HCT116 (cell line): Measurements from ENCODE around the gene KCNH3. TPM values are rescaled to one million over a fixed set of nuclear protein-coding genes. Genes with fewer than 3 reads are reported as not detected.

Source experiments
- ATAC-seq: fragments of 200-7000 bp; cut with Tn5 transposase; 2 replicates; pipeline ENCODE4 v1.9.1; 2020; ENCODE audit warnings: mild to moderate bottlenecking, moderate library complexity
- BruUV-seq: library from RNA; stranded (reverse); fragments of 400-500 nt; replicated peaks from 2 replicates; lab custom pipeline; 2021; lab: Mats Ljungman, UMichigan
- CTCF ChIA-PET: fragments of 300-600 bp; sonication (Branson Sonifier 250); formaldehyde crosslinking; loops from one replicate; lab custom pipeline; 2021; ENCODE audit warnings: antibody characterized with exemption; lab: Charles Lee
- POLR2A ChIA-PET: fragments of 300-600, 350-600 bp; sonication (Branson Sonifier 250); formaldehyde crosslinking; loops from one replicate; lab custom pipeline; 2021; ENCODE audit warnings: antibody characterized with exemption; lab: Charles Lee
- RAD21 ChIA-PET, 2 experiments: fragments of 300-600 bp; sonication (Branson Sonifier 250); formaldehyde crosslinking; loops; one replicate each; lab custom pipeline; 2023; ENCODE audit warnings: low total read pairs in 2 of 2; ENCODE audit not compliant: uncharacterized antibody in 2 of 2, unreplicated experiment in 2 of 2, low non-redundant PET in 1 of 2; lab: Charles Lee
- DNase-seq: peaks from one replicate; pipeline ENCODE4 v3.0.0-alpha.2; 2010; ENCODE audit warnings: low read depth, low spot score
- H2AFZ ChIP-seq: fragments of 200-600 bp; shearing (Covaris generic), sonication (generic); 2 replicates; pipeline ENCODE4 v1.6.1; 2017; ENCODE audit warnings: low read depth, mixed run types, mixed read lengths, antibody characterized with exemption, low read length; ENCODE audit not compliant: poor library complexity, severe bottlenecking
- H3K27ac ChIP-seq: 2 replicates; pipeline ENCODE4 v1.5.1; 2012; ENCODE audit warnings: low read depth, low read length
- H3K27me3 ChIP-seq: fragments of 200-600 bp; sonication (generic); 2 replicates; pipeline ENCODE4 v1.6.1; 2016; ENCODE audit warnings: mixed run types, low read length, mixed read lengths; ENCODE audit not compliant: insufficient read depth
- H3K36me3 ChIP-seq, 2 experiments: fragments of 200-500 bp in 1 of 2; fragments of 200-600 bp in 1 of 2; sonication (Bioruptor generic) in 1 of 2; sonication (generic) in 1 of 2; 2 replicates each; pipeline versions ENCODE4 v1.5.1 to v1.6.1; 2014 to 2016; ENCODE audit warnings: low read length in 2 of 2, inconsistent platforms in 1 of 2, mixed read lengths in 1 of 2, mixed run types in 1 of 2; ENCODE audit not compliant: insufficient read depth in 2 of 2, control insufficient read depth in 1 of 2
- H3K4me1 ChIP-seq, 2 experiments: fragments of 200-600 bp in 1 of 2; sonication (generic) in 1 of 2; 2 replicates each; pipeline versions ENCODE4 v1.5.1 to v1.6.1; 2012 to 2017; ENCODE audit warnings: low read length in 2 of 2, inconsistent platforms in 1 of 2, mild to moderate bottlenecking in 1 of 2, mixed read lengths in 1 of 2, mixed run types in 1 of 2, moderate library complexity in 1 of 2; ENCODE audit not compliant: insufficient read depth in 2 of 2, control insufficient read depth in 1 of 2
- H3K4me2 ChIP-seq: fragments of 200-600 bp; sonication (generic); 2 replicates; pipeline ENCODE4 v1.6.1; 2017; ENCODE audit warnings: mixed run types, low read length, mixed read lengths
- H3K4me3 ChIP-seq, 2 experiments: fragments of 200-600 bp in 1 of 2; sonication (generic) in 1 of 2; replicated peaks in 1 of 2; 2 replicates each; pipeline ENCODE4 v1.5.1; 2011 to 2016; ENCODE audit warnings: low read length in 2 of 2, control low read depth in 1 of 2, low read depth in 1 of 2, mild to moderate bottlenecking in 1 of 2, mixed read lengths in 1 of 2, mixed run types in 1 of 2
- H3K79me2 ChIP-seq: fragments of 200-600 bp; sonication (generic); 2 replicates; pipeline ENCODE4 v1.6.1; 2017; ENCODE audit warnings: mild to moderate bottlenecking, mixed run types, low read length, moderate library complexity, mixed read lengths; ENCODE audit not compliant: insufficient read depth
- H3K9ac ChIP-seq: fragments of 200-600 bp; sonication (generic); 2 replicates; pipeline ENCODE4 v1.6.1; 2016; ENCODE audit warnings: low read length, mixed read lengths
- H3K9me2 ChIP-seq: fragments of 200-600 bp; sonication (generic), shearing (Covaris generic); 2 replicates; pipeline ENCODE4 v1.6.1; 2017; ENCODE audit warnings: mixed run types, mild to moderate bottlenecking, moderate library complexity; ENCODE audit not compliant: insufficient read depth
- H3K9me3 ChIP-seq, 2 experiments: fragments of 200-500 bp in 1 of 2; fragments of 200-600 bp in 1 of 2; sonication (Bioruptor generic) in 1 of 2; sonication (generic) in 1 of 2; 2 replicates each; pipeline ENCODE4 v1.6.1; 2014 to 2017; ENCODE audit warnings: low read length in 2 of 2, mixed read lengths in 2 of 2, inconsistent platforms in 1 of 2, low read depth in 1 of 2, mild to moderate bottlenecking in 1 of 2, mixed run types in 1 of 2, moderate library complexity in 1 of 2; ENCODE audit not compliant: control insufficient read depth in 1 of 2, insufficient read depth in 1 of 2
- H4K20me1 ChIP-seq: fragments of 200-600 bp; sonication (generic), shearing (Covaris generic); 2 replicates; pipeline ENCODE4 v1.6.1; 2017; ENCODE audit warnings: mixed run types, mild to moderate bottlenecking, moderate library complexity; ENCODE audit not compliant: insufficient read depth
- CBX3 ChIP-seq: IDR thresholded peaks from 2 replicates; pipeline ENCODE4 v1.6.1; 2012; ENCODE audit warnings: low read depth
- CEBPB ChIP-seq: IDR thresholded peaks from 2 replicates; pipeline ENCODE4 v1.6.1; 2012; ENCODE audit warnings: low read depth
- EGR1 ChIP-seq: IDR thresholded peaks from 2 replicates; pipeline ENCODE4 v1.6.1; 2012; ENCODE audit warnings: low read depth
- EZH2phosphoT487 ChIP-seq: fragments of 200-600 bp; IDR thresholded peaks from 2 replicates; pipeline ENCODE4 v1.6.1; 2018; ENCODE audit warnings: antibody characterized with exemption, borderline replicate concordance
- FOSL1 ChIP-seq: IDR thresholded peaks from 2 replicates; pipeline ENCODE4 v1.6.1; 2012; ENCODE audit warnings: low read depth
- JUND ChIP-seq: IDR thresholded peaks from 2 replicates; pipeline ENCODE4 v1.6.1; 2012
- POLR2A ChIP-seq: IDR thresholded peaks from 2 replicates; pipeline ENCODE4 v1.7.0; 2011; ENCODE audit warnings: borderline replicate concordance; ENCODE audit not compliant: insufficient read depth, insufficient read length; ENCODE audit errors: extremely low read depth
- RAD21 ChIP-seq: IDR thresholded peaks from 2 replicates; pipeline ENCODE4 v1.6.1; 2012; ENCODE audit warnings: low read depth, mild to moderate bottlenecking
- SP1 ChIP-seq: IDR thresholded peaks from 2 replicates; pipeline ENCODE4 v1.6.1; 2012; ENCODE audit warnings: low read depth
- SRF ChIP-seq: IDR thresholded peaks from 2 replicates; pipeline ENCODE4 v1.6.1; 2012; ENCODE audit warnings: low read depth
- TCF7L2 ChIP-seq: IDR thresholded peaks from 2 replicates; pipeline ENCODE4 v1.7.0; 2011; ENCODE audit warnings: borderline replicate concordance, inconsistent platforms; ENCODE audit not compliant: insufficient read depth, insufficient read length; ENCODE audit errors: extremely low read depth
- YY1 ChIP-seq: IDR thresholded peaks from 2 replicates; pipeline ENCODE4 v1.6.1; 2011; ENCODE audit warnings: low read length, low read depth, moderate library complexity, mild to moderate bottlenecking; ENCODE audit not compliant: insufficient replicate concordance; ENCODE audit errors: extremely low read depth
- ZFX ChIP-seq: fragments of 450-650 bp; IDR thresholded peaks from 2 replicates; pipeline ENCODE4 v1.6.1; 2017
- ZNF274 ChIP-seq: fragments of 200-500 bp; sonication (Bioruptor generic); IDR thresholded peaks from 2 replicates; pipeline ENCODE4 v1.6.1; 2014; ENCODE audit warnings: mild to moderate bottlenecking, low read depth, low read length, inconsistent platforms
- intact Hi-C: fragments of 100-400 bp; cut with micrococcal nuclease; formaldehyde crosslinking; loops from 2 replicates; pipeline ENCODE4 v1.10.0; 2022
- total RNA-seq: library from RNA; stranded (reverse); gene quantifications from one replicate; pipeline ENCODE4 v1.2.1, GENCODE V29; 2021; ENCODE audit not compliant: unreplicated experiment
- TF ChIP-seq, protein P1 (sequence below): IDR thresholded peaks from 2 replicates; pipeline ENCODE4 v1.6.1; 2012
- TF ChIP-seq, protein P2 (sequence below): IDR thresholded peaks from 2 replicates; pipeline ENCODE4 v1.6.1; 2012; ENCODE audit warnings: low read depth
- TF ChIP-seq, protein P3 (sequence below): IDR thresholded peaks from 2 replicates; pipeline ENCODE4 v1.6.1; 2011; ENCODE audit warnings: mild to moderate bottlenecking, low read length, moderate library complexity; ENCODE audit not compliant: insufficient replicate concordance; ENCODE audit errors: extremely low read depth

The KCNH3 gene
- total RNA-seq, 1 experiment from 2014 or later, result 35.3 TPM

DNA sequence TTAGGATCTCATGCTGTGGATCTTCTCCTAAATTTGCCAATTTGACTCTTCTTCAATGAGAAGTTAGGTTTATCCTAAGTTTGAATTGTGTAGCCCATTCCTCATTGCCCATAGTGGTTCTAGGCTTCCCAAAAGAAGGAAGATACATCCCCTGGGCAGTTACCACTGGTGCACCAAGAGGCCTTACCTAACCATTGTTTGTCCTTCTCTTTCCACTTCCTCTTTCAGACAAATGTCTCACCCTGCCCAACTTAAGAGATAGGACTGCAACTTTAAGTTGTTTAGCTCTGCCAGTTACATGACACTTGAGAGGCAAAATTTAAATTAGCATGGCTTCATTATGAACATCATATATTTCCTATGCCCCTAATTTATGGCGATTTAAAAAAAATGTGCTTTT is 9.4 kb upstream of the KCNH3 start:
- Histone ChIP-seq H3K9me2 (no peaks in the 10 kb centered on the region), H3K27me3 (no peaks in the 10 kb centered on the region), H4K20me1 (no peaks in the 10 kb centered on the region), H2AFZ (no peak overlapping the region), H3K79me2 (no peaks in the 10 kb centered on the region), H3K36me3 (peaks cover 19 to 22% of the 10 kb centered on the region in 2 experiments), H3K27ac (no peak overlapping the region), H3K4me2 (no peak overlapping the region), H3K4me1 (peaks cover 0 to 5% of the 10 kb centered on the region in 2 experiments; a peak in 2 of 4 replicates), H3K4me3 (no peak overlapping the region), H3K9ac (no peak overlapping the region), H3K9me3 (no peaks in the 10 kb centered on the region)
- TF ChIP-seq SP1 (no peak), YY1 (no peak), POLR2A (no peak), SRF (no peak), ZFX (no peak), CBX3 (no peak), ZNF274 (no peak), JUND (no peak), CEBPB (no peak), TCF7L2 (no peak), EZH2phosphoT487 (no peak), FOSL1 (no peak), RAD21 (no peak), EGR1 (no peak)
- TF ChIP-seq, protein P1, sequence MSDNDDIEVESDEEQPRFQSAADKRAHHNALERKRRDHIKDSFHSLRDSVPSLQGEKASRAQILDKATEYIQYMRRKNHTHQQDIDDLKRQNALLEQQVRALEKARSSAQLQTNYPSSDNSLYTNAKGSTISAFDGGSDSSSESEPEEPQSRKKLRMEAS, result no peak
- TF ChIP-seq, protein P2, sequence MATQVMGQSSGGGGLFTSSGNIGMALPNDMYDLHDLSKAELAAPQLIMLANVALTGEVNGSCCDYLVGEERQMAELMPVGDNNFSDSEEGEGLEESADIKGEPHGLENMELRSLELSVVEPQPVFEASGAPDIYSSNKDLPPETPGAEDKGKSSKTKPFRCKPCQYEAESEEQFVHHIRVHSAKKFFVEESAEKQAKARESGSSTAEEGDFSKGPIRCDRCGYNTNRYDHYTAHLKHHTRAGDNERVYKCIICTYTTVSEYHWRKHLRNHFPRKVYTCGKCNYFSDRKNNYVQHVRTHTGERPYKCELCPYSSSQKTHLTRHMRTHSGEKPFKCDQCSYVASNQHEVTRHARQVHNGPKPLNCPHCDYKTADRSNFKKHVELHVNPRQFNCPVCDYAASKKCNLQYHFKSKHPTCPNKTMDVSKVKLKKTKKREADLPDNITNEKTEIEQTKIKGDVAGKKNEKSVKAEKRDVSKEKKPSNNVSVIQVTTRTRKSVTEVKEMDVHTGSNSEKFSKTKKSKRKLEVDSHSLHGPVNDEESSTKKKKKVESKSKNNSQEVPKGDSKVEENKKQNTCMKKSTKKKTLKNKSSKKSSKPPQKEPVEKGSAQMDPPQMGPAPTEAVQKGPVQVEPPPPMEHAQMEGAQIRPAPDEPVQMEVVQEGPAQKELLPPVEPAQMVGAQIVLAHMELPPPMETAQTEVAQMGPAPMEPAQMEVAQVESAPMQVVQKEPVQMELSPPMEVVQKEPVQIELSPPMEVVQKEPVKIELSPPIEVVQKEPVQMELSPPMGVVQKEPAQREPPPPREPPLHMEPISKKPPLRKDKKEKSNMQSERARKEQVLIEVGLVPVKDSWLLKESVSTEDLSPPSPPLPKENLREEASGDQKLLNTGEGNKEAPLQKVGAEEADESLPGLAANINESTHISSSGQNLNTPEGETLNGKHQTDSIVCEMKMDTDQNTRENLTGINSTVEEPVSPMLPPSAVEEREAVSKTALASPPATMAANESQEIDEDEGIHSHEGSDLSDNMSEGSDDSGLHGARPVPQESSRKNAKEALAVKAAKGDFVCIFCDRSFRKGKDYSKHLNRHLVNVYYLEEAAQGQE, result no peak
- TF ChIP-seq, protein P3, sequence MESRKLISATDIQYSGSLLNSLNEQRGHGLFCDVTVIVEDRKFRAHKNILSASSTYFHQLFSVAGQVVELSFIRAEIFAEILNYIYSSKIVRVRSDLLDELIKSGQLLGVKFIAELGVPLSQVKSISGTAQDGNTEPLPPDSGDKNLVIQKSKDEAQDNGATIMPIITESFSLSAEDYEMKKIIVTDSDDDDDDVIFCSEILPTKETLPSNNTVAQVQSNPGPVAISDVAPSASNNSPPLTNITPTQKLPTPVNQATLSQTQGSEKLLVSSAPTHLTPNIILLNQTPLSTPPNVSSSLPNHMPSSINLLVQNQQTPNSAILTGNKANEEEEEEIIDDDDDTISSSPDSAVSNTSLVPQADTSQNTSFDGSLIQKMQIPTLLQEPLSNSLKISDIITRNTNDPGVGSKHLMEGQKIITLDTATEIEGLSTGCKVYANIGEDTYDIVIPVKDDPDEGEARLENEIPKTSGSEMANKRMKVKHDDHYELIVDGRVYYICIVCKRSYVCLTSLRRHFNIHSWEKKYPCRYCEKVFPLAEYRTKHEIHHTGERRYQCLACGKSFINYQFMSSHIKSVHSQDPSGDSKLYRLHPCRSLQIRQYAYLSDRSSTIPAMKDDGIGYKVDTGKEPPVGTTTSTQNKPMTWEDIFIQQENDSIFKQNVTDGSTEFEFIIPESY, result no peak
- ATAC-seq (no peak), DNase-seq (no peak)
- ChIA-PET CTCF (interaction anchor here (3.2 kb wide), 1 partner anchor 171 kb away, joined by 10 read pairs; no protein-coding TSS in a partner anchor), RAD21 (no interaction called here), POLR2A (no interaction called here)
- intact Hi-C loops, result no loop called here
- BruUV-seq, result no TSS peak
